H9 (cell line): ENCODE results near the gene CPNE5. TPM values are rescaled to one million over a fixed set of nuclear protein-coding genes. Genes with fewer than 3 reads are reported as not detected.

ENCODE experiments used
- DNase-seq: peaks from one replicate; pipeline ENCODE4 v3.0.0-alpha.2; 2017
- H2AFZ ChIP-seq: one replicate; pipeline ENCODE4 v1.6.1; 2013; ENCODE audit warnings: mild to moderate bottlenecking, low read length, control low read depth, moderate library complexity
- H2AK5ac ChIP-seq: 2 replicates; pipeline ENCODE4 v1.6.1; 2013; ENCODE audit warnings: low read length, control low read depth, mixed read lengths; ENCODE audit not compliant: insufficient read length
- H2BK120ac ChIP-seq: one replicate; pipeline ENCODE4 v1.6.1; 2013; ENCODE audit warnings: low read depth, mild to moderate bottlenecking, low read length, control low read depth, inconsistent platforms; ENCODE audit not compliant: poor library complexity, severe bottlenecking
- H2BK12ac ChIP-seq: 2 replicates; pipeline ENCODE4 v1.6.1; 2013; ENCODE audit warnings: low read length, control low read depth, mixed read lengths, low read depth; ENCODE audit not compliant: insufficient read length
- H2BK15ac ChIP-seq: 2 replicates; pipeline ENCODE4 v1.6.1; 2013; ENCODE audit warnings: low read depth, low read length, control low read depth
- H2BK20ac ChIP-seq: one replicate; pipeline ENCODE4 v1.6.1; 2013; ENCODE audit warnings: low read depth, mild to moderate bottlenecking, low read length, control low read depth, inconsistent platforms; ENCODE audit not compliant: poor library complexity, severe bottlenecking
- H2BK5ac ChIP-seq: 2 replicates; pipeline ENCODE4 v1.6.1; 2013; ENCODE audit warnings: low read length, control low read depth, mixed read lengths; ENCODE audit not compliant: insufficient read length
- H3K14ac ChIP-seq: 2 replicates; pipeline ENCODE4 v1.6.1; 2013; ENCODE audit warnings: low read length, control low read depth; ENCODE audit not compliant: insufficient read depth
- H3K18ac ChIP-seq: 2 replicates; pipeline ENCODE4 v1.6.1; 2013; ENCODE audit warnings: low read depth, mild to moderate bottlenecking, mixed read lengths, low read length, control low read depth; ENCODE audit not compliant: insufficient read length
- H3K23ac ChIP-seq: 2 replicates; pipeline ENCODE4 v1.6.1; 2013; ENCODE audit warnings: low read length, control low read depth, mixed read lengths, low read depth; ENCODE audit not compliant: insufficient read length
- H3K23me2 ChIP-seq: 2 replicates; pipeline ENCODE4 v1.6.1; 2013; ENCODE audit warnings: low read depth, mild to moderate bottlenecking, mixed read lengths, low read length, control low read depth; ENCODE audit not compliant: insufficient read length, poor library complexity, severe bottlenecking
- H3K27ac ChIP-seq: 2 replicates; pipeline ENCODE4 v1.5.1; 2013; ENCODE audit warnings: low read length, control low read depth, mixed read lengths, low read depth; ENCODE audit not compliant: insufficient read length
- H3K27me3 ChIP-seq: 2 replicates; pipeline ENCODE4 v1.6.1; 2013; ENCODE audit warnings: low read length, control low read depth, inconsistent platforms; ENCODE audit not compliant: insufficient read depth
- H3K4ac ChIP-seq: 2 replicates; pipeline ENCODE4 v1.6.1; 2013; ENCODE audit warnings: low read depth, mild to moderate bottlenecking, control low read depth, inconsistent platforms, low read length, moderate library complexity
- H3K4me1 ChIP-seq: 2 replicates; pipeline ENCODE4 v1.6.1; 2013; ENCODE audit warnings: low read length, control low read depth, inconsistent platforms; ENCODE audit not compliant: insufficient read depth
- H3K4me2 ChIP-seq: 2 replicates; pipeline ENCODE4 v1.6.1; 2013; ENCODE audit warnings: low read length, control low read depth, mixed read lengths; ENCODE audit not compliant: insufficient read length, insufficient read depth
- H3K56ac ChIP-seq: 2 replicates; pipeline ENCODE4 v1.6.1; 2013; ENCODE audit warnings: low read depth, mild to moderate bottlenecking, mixed read lengths, low read length, control low read depth; ENCODE audit not compliant: insufficient read length
- H3K79me1 ChIP-seq: 2 replicates; pipeline ENCODE4 v1.6.1; 2013; ENCODE audit warnings: low read depth, mild to moderate bottlenecking, moderate library complexity, low read length, control low read depth, inconsistent platforms; ENCODE audit not compliant: insufficient read depth, poor library complexity, severe bottlenecking
- H3K79me2 ChIP-seq: 2 replicates; pipeline ENCODE4 v1.6.1; 2013; ENCODE audit warnings: low read length, control low read depth, inconsistent platforms; ENCODE audit not compliant: insufficient read depth
- H3K9ac ChIP-seq: 2 replicates; pipeline ENCODE4 v1.6.1; 2013; ENCODE audit warnings: low read length, control low read depth, mixed read lengths; ENCODE audit not compliant: insufficient read length; ENCODE audit errors: extremely low read depth
- H3K9me3 ChIP-seq: one replicate; pipeline ENCODE4 v1.6.1; 2013; ENCODE audit warnings: low read depth, low read length, inconsistent platforms; ENCODE audit not compliant: control insufficient read depth
- H3T11ph ChIP-seq: one replicate; pipeline ENCODE4 v1.6.1; 2013; ENCODE audit warnings: mild to moderate bottlenecking, low read length, control low read depth, inconsistent platforms
- H4K20me1 ChIP-seq: one replicate; pipeline ENCODE4 v1.6.1; 2013; ENCODE audit not compliant: control insufficient read depth, insufficient read length, insufficient read depth
- H4K5ac ChIP-seq: 2 replicates; pipeline ENCODE4 v1.6.1; 2013; ENCODE audit warnings: low read depth, mild to moderate bottlenecking, mixed read lengths, low read length, control low read depth; ENCODE audit not compliant: insufficient read length
- H4K8ac ChIP-seq: replicated peaks from 2 replicates; pipeline ENCODE4 v1.6.1; 2013; ENCODE audit warnings: low read length, control low read depth, mixed read lengths, low read depth; ENCODE audit not compliant: insufficient read length
- H4K91ac ChIP-seq: 2 replicates; pipeline ENCODE4 v1.6.1; 2013; ENCODE audit warnings: low read depth, mild to moderate bottlenecking, moderate library complexity, mixed read lengths, low read length, control low read depth; ENCODE audit not compliant: insufficient read length
- H3K27ac Mint-ChIP-seq, 3 experiments: 2 replicates in 2 of 3; 3 replicates in 1 of 3; pipeline ENCODE4 v1.8.0; 2020 to 2021; ENCODE audit warnings: mixed read lengths in 3 of 3, mild to moderate bottlenecking in 1 of 3, moderate library complexity in 1 of 3
- H3K27me3 Mint-ChIP-seq: 2 replicates; pipeline ENCODE4 v1.8.0; 2021; ENCODE audit warnings: low read depth, mild to moderate bottlenecking, moderate library complexity, mixed read lengths
- H3K36me3 Mint-ChIP-seq, 3 experiments: 2 replicates in 2 of 3; 3 replicates in 1 of 3; pipeline ENCODE4 v1.8.0; 2020 to 2021; ENCODE audit warnings: low read depth in 3 of 3, mixed read lengths in 3 of 3; ENCODE audit not compliant: insufficient read depth in 1 of 3
- H3K4me1 Mint-ChIP-seq, 2 experiments: 2 replicates each; pipeline ENCODE4 v1.8.0; 2020; ENCODE audit warnings: mixed read lengths in 2 of 2
- H3K4me3 Mint-ChIP-seq, 2 experiments: 2 replicates in 1 of 2; 3 replicates in 1 of 2; pipeline ENCODE4 v1.8.0; 2020 to 2021; ENCODE audit warnings: mild to moderate bottlenecking in 2 of 2, mixed read lengths in 2 of 2, moderate library complexity in 1 of 2
- H3K9me3 Mint-ChIP-seq, 2 experiments: 2 replicates in 1 of 2; 3 replicates in 1 of 2; pipeline ENCODE4 v1.8.0; 2020; ENCODE audit warnings: mild to moderate bottlenecking in 2 of 2, mixed read lengths in 2 of 2, moderate library complexity in 1 of 2
- WGBS: extraction: QIAGEN DNeasy Blood & Tissue Kit; methylation state at CpG from one replicate; pipeline ENCODE4 v1.1.7; 2013; ENCODE audit warnings: missing lambda C conversion rate, low lambda C conversion rate, mixed read lengths; ENCODE audit not compliant: insufficient read length; ENCODE audit errors: extremely low coverage; 5-methylcytosine and 5-hydroxymethylcytosine counted together
- total RNA-seq: library from RNA; stranded (reverse); gene quantifications from 2 replicates; pipeline ENCODE4 v1.2.1, GENCODE V29; 2021
- TF ChIP-seq, protein P1 (sequence below): fragments of 200-600 bp; sonication (generic); conservative IDR thresholded peaks from 3 replicates; pipeline ENCODE4 v1.8.0; 2021; ENCODE audit warnings: antibody characterized with exemption, mild to moderate bottlenecking

CPNE5 gene
- total RNA-seq, 1 experiment from 2014 or later, result 0.52 TPM

DNA sequence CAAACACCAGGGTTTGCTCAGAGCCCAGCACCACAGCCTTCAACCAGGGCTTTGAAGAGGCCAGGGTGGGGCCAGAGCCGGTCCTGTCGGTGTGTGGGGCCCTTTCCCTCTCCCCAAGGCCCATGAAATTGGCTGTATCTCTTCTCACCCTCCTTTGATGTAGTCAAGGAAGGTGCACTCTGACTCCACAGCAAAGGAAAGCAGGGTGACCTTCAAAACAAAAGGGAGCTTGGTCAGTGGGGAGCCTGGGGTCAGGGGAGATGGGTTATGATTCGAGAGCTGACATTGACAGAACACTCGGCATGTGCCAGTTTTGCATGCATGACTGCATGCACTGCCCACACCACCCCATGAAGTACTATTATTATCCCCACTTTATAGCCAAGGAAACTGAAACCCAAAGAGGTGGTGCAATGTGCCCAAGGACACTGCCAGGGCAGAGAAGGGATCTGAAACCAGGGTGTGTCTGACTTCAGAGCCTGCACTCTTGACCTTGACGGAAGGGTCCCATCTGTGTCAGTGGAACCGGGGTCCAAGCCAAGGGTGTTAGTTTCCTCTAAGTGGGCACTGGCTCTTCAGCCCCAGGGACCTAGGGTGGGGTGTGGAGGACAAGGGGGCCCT is 86.2 kb downstream of the CPNE5 start:
- Histone ChIP-seq H3K9ac (no peak overlapping the region), H4K20me1 (no peaks in the 10 kb centered on the region), H3K79me2 (no peaks in the 10 kb centered on the region), H3K9me3 (no peaks in the 10 kb centered on the region), H3K79me1 (no peaks in the 10 kb centered on the region), H3K27ac (no peak overlapping the region), H3K4ac (no peak overlapping the region), H2AK5ac (no peak overlapping the region), H3K4me2 (no peak overlapping the region), H2BK20ac (no peak overlapping the region), H3K56ac (no peak overlapping the region), H4K5ac (no peak overlapping the region), H2BK15ac (no peak overlapping the region), H3K14ac (no peak overlapping the region), H3K4me1 (no peaks in the 10 kb centered on the region), H3K27me3 (no peaks in the 10 kb centered on the region), H4K91ac (no peak overlapping the region), H3T11ph (no peak overlapping the region), H2AFZ (no peak overlapping the region), H3K23ac (no peak overlapping the region), H3K18ac (no peak overlapping the region), H2BK12ac (no peak overlapping the region), H3K23me2 (no peaks in the 10 kb centered on the region), H4K8ac (no peak overlapping the region), H2BK120ac (no peak overlapping the region), H2BK5ac (no peak overlapping the region)
- Mint-ChIP-seq H3K36me3 (0 out of 7 replicates have a peak, but pooled peaks cover 0 to 3% (median 0%) of the 10 kb centered on the region in 3 experiments), H3K27ac (no peak overlapping the region), H3K4me1 (peaks cover 3 to 9% of the 10 kb centered on the region in 2 experiments), H3K27me3 (peaks cover 9% of the 10 kb centered on the region; the same call in 1 of the 2 replicates), H3K4me3 (no peak overlapping the region), H3K9me3 (peaks cover 3 to 4% of the 10 kb centered on the region in 2 experiments)
- no CpG with 5 or more reads among the region's 6 CpGs for WGBS
- DNase-seq, result no peak
- TF ChIP-seq, protein P1, sequence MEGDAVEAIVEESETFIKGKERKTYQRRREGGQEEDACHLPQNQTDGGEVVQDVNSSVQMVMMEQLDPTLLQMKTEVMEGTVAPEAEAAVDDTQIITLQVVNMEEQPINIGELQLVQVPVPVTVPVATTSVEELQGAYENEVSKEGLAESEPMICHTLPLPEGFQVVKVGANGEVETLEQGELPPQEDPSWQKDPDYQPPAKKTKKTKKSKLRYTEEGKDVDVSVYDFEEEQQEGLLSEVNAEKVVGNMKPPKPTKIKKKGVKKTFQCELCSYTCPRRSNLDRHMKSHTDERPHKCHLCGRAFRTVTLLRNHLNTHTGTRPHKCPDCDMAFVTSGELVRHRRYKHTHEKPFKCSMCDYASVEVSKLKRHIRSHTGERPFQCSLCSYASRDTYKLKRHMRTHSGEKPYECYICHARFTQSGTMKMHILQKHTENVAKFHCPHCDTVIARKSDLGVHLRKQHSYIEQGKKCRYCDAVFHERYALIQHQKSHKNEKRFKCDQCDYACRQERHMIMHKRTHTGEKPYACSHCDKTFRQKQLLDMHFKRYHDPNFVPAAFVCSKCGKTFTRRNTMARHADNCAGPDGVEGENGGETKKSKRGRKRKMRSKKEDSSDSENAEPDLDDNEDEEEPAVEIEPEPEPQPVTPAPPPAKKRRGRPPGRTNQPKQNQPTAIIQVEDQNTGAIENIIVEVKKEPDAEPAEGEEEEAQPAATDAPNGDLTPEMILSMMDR, result no peak
